ENCODE data around the gene PRTG. TPM values are rescaled to one million over a fixed set of nuclear protein-coding genes. Genes with fewer than 3 reads are reported as not detected.
"Not testable (repeated sequence)": the region's sequence is repeated elsewhere in the genome, so short reads cannot be mapped to it uniquely, and the experiment has no call there.

Gene PRTG
- total and polyA plus RNA-seq, 2 experiments from 2014 or later: under 0.01 TPM; not detected in 1

- Histone ChIP-seq H4K20me1 (ENCODE audit: insufficient read depth) (no peaks in the 10 kb centered on the region), H3K4me1 (ENCODE audit: insufficient read depth) (no peaks in the 10 kb centered on the region), H3K4me2 (ENCODE audit: unreplicated experiment) (no peak overlapping the region), H3K9me2 (ENCODE audit: insufficient read depth) (no peaks in the 10 kb centered on the region), H3K9me3 (ENCODE audit: low read depth) (no peaks in the 10 kb centered on the region), H3K4me3 (no peak overlapping the region), H2AFZ (no peak overlapping the region), H3K27me3 (replicated peaks; ENCODE audit: insufficient read depth) (peaks cover 26% of the 10 kb centered on the region; the same call in 1 of the 2 replicates), H3K9ac (no peak overlapping the region), H3F3A (ENCODE audit: insufficient read depth) (no peaks in the 10 kb centered on the region), H3K27ac (no peak overlapping the region), H3K36me3 (ENCODE audit: low read depth) (no peaks in the 10 kb centered on the region), H3K79me2 (ENCODE audit: insufficient read depth) (no peaks in the 10 kb centered on the region)
- 32 to 49% methylated on average over 4 of the region's 4 CpGs for WGBS, 2 experiments (ENCODE audit: low coverage in 1 of 2, low lambda C conversion rate in 2 of 2, missing lambda C conversion rate in 2 of 2)
- DNase-seq: no peak
- in situ Hi-C loops (cut with MboI): no loop called here
- TF ChIP-seq EZH2 (IDR thresholded peaks at IDR 0.05; ENCODE audit: insufficient read depth, poor library complexity, severe bottlenecking) (no peak), EZH2phosphoT487 (IDR thresholded peaks at IDR 0.05; ENCODE audit: insufficient read depth, low read depth) (no peak)
Measured at GRCh38 chr15:55613727-55614126, 129.2 kb downstream of the PRTG start.

- Histone ChIP-seq H3K79me2 (ENCODE audit: insufficient read depth) (no peaks in the 10 kb centered on the region), H2AFZ (no peak overlapping the region), H4K20me1 (ENCODE audit: insufficient read depth) (no peaks in the 10 kb centered on the region), H3K4me1 (ENCODE audit: insufficient read depth) (no peaks in the 10 kb centered on the region), H3F3A (ENCODE audit: insufficient read depth) (no peaks in the 10 kb centered on the region), H3K4me3 (no peak overlapping the region), H3K27me3 (replicated peaks; ENCODE audit: insufficient read depth) (peaks cover 5% of the 10 kb centered on the region; the same call in 1 of the 2 replicates), H3K9me3 (ENCODE audit: low read depth) (no peaks in the 10 kb centered on the region), H3K27ac (no peak overlapping the region), H3K9ac (no peak overlapping the region), H3K9me2 (ENCODE audit: insufficient read depth) (no peaks in the 10 kb centered on the region), H3K36me3 (ENCODE audit: low read depth) (no peaks in the 10 kb centered on the region), H3K4me2 (ENCODE audit: unreplicated experiment) (no peak overlapping the region)
- in situ Hi-C loops (cut with MboI): no loop called here
- 65 to 72% methylated on average over 5 of the region's 5 CpGs for WGBS, 2 experiments (ENCODE audit: low coverage in 1 of 2, low lambda C conversion rate in 2 of 2, missing lambda C conversion rate in 2 of 2)
- no peak for DNase-seq
- TF ChIP-seq EZH2phosphoT487 (IDR thresholded peaks at IDR 0.05; ENCODE audit: insufficient read depth, low read depth) (no peak), EZH2 (IDR thresholded peaks at IDR 0.05; ENCODE audit: insufficient read depth, poor library complexity, severe bottlenecking) (no peak)
Measured at GRCh38 chr15:55606214-55606613, 136.7 kb downstream of the PRTG start.

GRCh38 chr15:55601374-55601773, 141.6 kb downstream of the PRTG start:
- no peaks in the 10 kb centered on the region for H3K27me3 ChIP-seq (replicated peaks; ENCODE audit: insufficient read depth)
- 48 to 61% methylated on average over 5 of the region's 5 CpGs for WGBS, 2 experiments (ENCODE audit: low coverage in 1 of 2, low lambda C conversion rate in 2 of 2, missing lambda C conversion rate in 2 of 2)
- H3F3A ChIP-seq (ENCODE audit: insufficient read depth): no peaks in the 10 kb centered on the region
- no peak overlapping the region for H3K27ac ChIP-seq
- no peak overlapping the region for H3K4me2 ChIP-seq (ENCODE audit: unreplicated experiment)
- no peak overlapping the region for H2AFZ ChIP-seq
- H3K79me2 ChIP-seq (ENCODE audit: insufficient read depth): no peaks in the 10 kb centered on the region
- H3K4me3 ChIP-seq: no peak overlapping the region
- no peaks in the 10 kb centered on the region for H3K9me2 ChIP-seq (ENCODE audit: insufficient read depth)
- DNase-seq: no peak
- in situ Hi-C loops (cut with MboI): no loop called here
- H3K36me3 ChIP-seq (ENCODE audit: low read depth): no peaks in the 10 kb centered on the region
- H3K9me3 ChIP-seq (ENCODE audit: low read depth): no peaks in the 10 kb centered on the region
- no peaks in the 10 kb centered on the region for H3K4me1 ChIP-seq (ENCODE audit: insufficient read depth)
- no peak overlapping the region for H3K9ac ChIP-seq
- no peak for TF ChIP-seq EZH2 (IDR thresholded peaks at IDR 0.05; ENCODE audit: insufficient read depth, poor library complexity, severe bottlenecking)
- H4K20me1 ChIP-seq (ENCODE audit: insufficient read depth): no peaks in the 10 kb centered on the region

- 57 to 60% methylated on average over 3 of the region's 3 CpGs for WGBS, 2 experiments (ENCODE audit: low coverage in 1 of 2, low lambda C conversion rate in 2 of 2, missing lambda C conversion rate in 2 of 2)
- H3K9me3 ChIP-seq (ENCODE audit: low read depth): no peaks in the 10 kb centered on the region
- no peak overlapping the region for H3K4me2 ChIP-seq (ENCODE audit: unreplicated experiment)
- no peaks in the 10 kb centered on the region for H3K9me2 ChIP-seq (ENCODE audit: insufficient read depth)
- H3K27ac ChIP-seq: no peak overlapping the region
- in situ Hi-C loops (cut with MboI): no loop called here
- H3K36me3 ChIP-seq (ENCODE audit: low read depth): no peaks in the 10 kb centered on the region
- no peaks in the 10 kb centered on the region for H3K79me2 ChIP-seq (ENCODE audit: insufficient read depth)
- no peak overlapping the region for H3K9ac ChIP-seq
- H4K20me1 ChIP-seq (ENCODE audit: insufficient read depth): no peaks in the 10 kb centered on the region
- H3K4me1 ChIP-seq (ENCODE audit: insufficient read depth): no peaks in the 10 kb centered on the region
- no peaks in the 10 kb centered on the region for H3K27me3 ChIP-seq (replicated peaks; ENCODE audit: insufficient read depth)
- TF ChIP-seq EZH2 (IDR thresholded peaks at IDR 0.05; ENCODE audit: insufficient read depth, poor library complexity, severe bottlenecking) (no peak), EZH2phosphoT487 (IDR thresholded peaks at IDR 0.05; ENCODE audit: insufficient read depth, low read depth) (no peak)
- H3F3A ChIP-seq (ENCODE audit: insufficient read depth): no peaks in the 10 kb centered on the region
- H3K4me3 ChIP-seq: no peak overlapping the region
- DNase-seq: no peak
- no peak overlapping the region for H2AFZ ChIP-seq
Measured at GRCh38 chr15:55599439-55599838, 143.5 kb downstream of the PRTG start.

GRCh38 chr15:55593019-55593418, 149.9 kb downstream of the PRTG start:
- H3K36me3 ChIP-seq (ENCODE audit: low read depth); H3K79me2 ChIP-seq (ENCODE audit: insufficient read depth); H3K4me2 ChIP-seq (ENCODE audit: unreplicated experiment); in situ Hi-C loops (cut with MboI); H3K9ac ChIP-seq; DNase-seq; H3K4me3 ChIP-seq; H3K9me3 ChIP-seq (ENCODE audit: low read depth); H3K27ac ChIP-seq; H3K4me1 ChIP-seq (ENCODE audit: insufficient read depth); H4K20me1 ChIP-seq (ENCODE audit: insufficient read depth); H3K27me3 ChIP-seq (replicated peaks; ENCODE audit: insufficient read depth); H2AFZ ChIP-seq; H3K9me2 ChIP-seq (ENCODE audit: insufficient read depth); H3F3A ChIP-seq (ENCODE audit: insufficient read depth): not testable (repeated sequence)
- 96 to 97% methylated on average over 1 of the region's 1 CpG for WGBS, 2 experiments (ENCODE audit: low coverage in 1 of 2, low lambda C conversion rate in 2 of 2, missing lambda C conversion rate in 2 of 2)

All from GM23248 (cell line).